Progenitor cell of endocrine pancreas (in vitro differentiated cells): ENCODE measurements around the gene CACNA2D4. TPM values are rescaled to one million over a fixed set of nuclear protein-coding genes. Genes with fewer than 3 reads are reported as not detected.
A peak's percentile ranks its signal among the peaks of the same experiment; 100 is the strongest.
"Not testable (repeated sequence)": the region's sequence is repeated elsewhere in the genome, so short reads cannot be mapped to it uniquely, and the experiment has no call there.

Experiments used
- DNase-seq: peaks from one replicate; pipeline ENCODE4 v3.0.0; 2021; ENCODE audit warnings: low spot score; ENCODE audit not compliant: unreplicated experiment
- H3K27ac Mint-ChIP-seq: 2 replicates; pipeline ENCODE4 v1.8.0; 2021; ENCODE audit warnings: mild to moderate bottlenecking, moderate library complexity, mixed read lengths
- H3K27me3 Mint-ChIP-seq: 2 replicates; pipeline ENCODE4 v1.8.0; 2021; ENCODE audit warnings: mixed read lengths
- H3K36me3 Mint-ChIP-seq: 2 replicates; pipeline ENCODE4 v1.8.0; 2022; ENCODE audit warnings: mixed read lengths; ENCODE audit not compliant: insufficient read depth
- H3K4me1 Mint-ChIP-seq: 2 replicates; pipeline ENCODE4 v1.8.0; 2021; ENCODE audit warnings: low read depth, mixed read lengths
- H3K4me3 Mint-ChIP-seq: 2 replicates; pipeline ENCODE4 v1.8.0; 2021; ENCODE audit warnings: low read depth, mild to moderate bottlenecking, moderate library complexity, mixed read lengths
- H3K9me3 Mint-ChIP-seq: 2 replicates; pipeline ENCODE4 v1.8.0; 2021; ENCODE audit warnings: low read depth, mixed read lengths
- total RNA-seq: library from RNA; stranded (reverse); gene quantifications from 2 replicates; pipeline ENCODE4 v1.2.1, GENCODE V29; 2021
- TF ChIP-seq, protein P1 (sequence below): fragments of 200-600 bp; sonication (generic); IDR thresholded peaks from one replicate; pipeline ENCODE4 v1.5.0; 2021; ENCODE audit warnings: antibody characterized with exemption, mild to moderate bottlenecking; ENCODE audit not compliant: unreplicated experiment

Gene CACNA2D4
- total RNA-seq, 1 donor from 2014 or later: 0.34 TPM

DNA sequence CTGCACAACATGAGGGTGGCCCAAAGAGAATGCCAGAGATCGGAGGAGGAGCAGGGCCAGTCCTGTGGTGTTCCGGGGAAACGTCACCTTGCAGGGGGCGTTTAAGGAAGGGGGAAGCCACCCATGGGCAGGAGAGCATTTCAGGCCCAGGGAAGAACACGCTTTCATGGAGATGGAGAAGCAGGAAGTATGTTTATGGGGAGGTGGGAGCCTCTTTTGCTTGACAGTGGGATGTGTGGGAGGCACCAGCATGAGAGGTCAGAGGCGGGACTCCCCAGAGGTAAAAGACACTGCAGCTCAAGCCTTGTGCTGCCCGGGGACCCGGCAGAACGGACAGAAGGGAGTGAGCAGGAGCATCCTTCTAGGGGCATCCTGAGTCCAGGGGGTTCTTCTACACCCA lies 99.4 kb downstream of the CACNA2D4 start:
- DNase-seq: no peak
- Mint-ChIP-seq H3K27ac (no peak overlapping the region), H3K4me3 (no peak overlapping the region), H3K27me3 (peaks cover 64% of the 10 kb centered on the region), H3K36me3 (no peaks in the 10 kb centered on the region), H3K4me1 (peaks cover 16% of the 10 kb centered on the region), H3K9me3 (no peaks in the 10 kb centered on the region)
- TF ChIP-seq, protein P1, sequence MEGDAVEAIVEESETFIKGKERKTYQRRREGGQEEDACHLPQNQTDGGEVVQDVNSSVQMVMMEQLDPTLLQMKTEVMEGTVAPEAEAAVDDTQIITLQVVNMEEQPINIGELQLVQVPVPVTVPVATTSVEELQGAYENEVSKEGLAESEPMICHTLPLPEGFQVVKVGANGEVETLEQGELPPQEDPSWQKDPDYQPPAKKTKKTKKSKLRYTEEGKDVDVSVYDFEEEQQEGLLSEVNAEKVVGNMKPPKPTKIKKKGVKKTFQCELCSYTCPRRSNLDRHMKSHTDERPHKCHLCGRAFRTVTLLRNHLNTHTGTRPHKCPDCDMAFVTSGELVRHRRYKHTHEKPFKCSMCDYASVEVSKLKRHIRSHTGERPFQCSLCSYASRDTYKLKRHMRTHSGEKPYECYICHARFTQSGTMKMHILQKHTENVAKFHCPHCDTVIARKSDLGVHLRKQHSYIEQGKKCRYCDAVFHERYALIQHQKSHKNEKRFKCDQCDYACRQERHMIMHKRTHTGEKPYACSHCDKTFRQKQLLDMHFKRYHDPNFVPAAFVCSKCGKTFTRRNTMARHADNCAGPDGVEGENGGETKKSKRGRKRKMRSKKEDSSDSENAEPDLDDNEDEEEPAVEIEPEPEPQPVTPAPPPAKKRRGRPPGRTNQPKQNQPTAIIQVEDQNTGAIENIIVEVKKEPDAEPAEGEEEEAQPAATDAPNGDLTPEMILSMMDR: no peak

DNA sequence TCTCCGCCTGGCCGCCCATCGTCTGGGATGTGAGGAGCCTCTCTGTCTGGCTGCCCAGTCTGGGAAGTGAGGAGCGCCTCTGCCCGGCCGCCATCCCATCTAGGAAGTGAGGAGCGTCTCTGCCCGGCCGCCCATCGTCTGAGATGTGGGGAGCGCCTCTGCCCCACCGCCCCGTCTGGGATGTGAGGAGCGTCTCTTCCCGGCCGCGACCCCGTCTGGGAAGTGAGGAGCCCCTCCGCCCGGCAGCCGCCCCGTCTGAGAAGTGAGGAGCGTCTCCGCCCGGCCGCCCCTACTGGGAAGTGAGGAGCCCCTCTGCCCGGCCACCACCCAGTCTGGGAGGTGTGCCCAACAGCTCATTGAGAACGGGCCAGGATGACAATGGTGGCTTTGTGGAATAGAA lies 100.5 kb downstream of the CACNA2D4 start:
- not testable (repeated sequence) for H3K4me3 Mint-ChIP-seq, H3K36me3 Mint-ChIP-seq, DNase-seq, H3K27ac Mint-ChIP-seq, H3K9me3 Mint-ChIP-seq
- H3K27me3 Mint-ChIP-seq: peaks cover 61% of the 10 kb centered on the region
- H3K4me1 Mint-ChIP-seq: peaks cover 16% of the 10 kb centered on the region

DNA sequence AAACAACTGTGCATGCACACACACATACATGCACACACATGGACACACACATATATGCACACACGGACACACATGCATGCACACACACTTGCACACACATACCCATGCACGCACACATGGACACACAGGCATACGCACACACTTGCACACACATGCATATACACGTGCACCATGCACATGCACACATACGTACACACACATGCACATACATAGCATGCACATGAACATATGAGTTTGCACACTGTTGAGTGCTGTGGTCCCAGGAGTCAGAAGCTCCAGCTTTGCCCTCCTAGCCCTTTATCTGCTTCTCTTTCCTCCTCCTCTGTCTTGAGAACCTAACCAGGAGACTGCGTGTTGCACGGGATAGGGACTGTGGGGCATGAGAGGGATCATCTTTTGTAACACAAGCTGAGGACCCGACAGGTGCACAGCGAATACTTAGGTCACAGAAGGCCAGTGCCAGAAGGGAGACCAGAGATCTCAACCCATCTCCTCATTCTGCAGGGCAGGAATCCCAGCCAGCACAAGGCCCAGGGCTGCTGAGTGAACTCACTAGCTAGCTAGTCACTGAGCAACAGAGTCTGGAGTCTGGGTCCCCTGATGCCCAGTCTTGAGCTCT lies 101.6 kb downstream of the CACNA2D4 start:
- Mint-ChIP-seq H3K27me3 (peaks cover 52% of the 10 kb centered on the region), H3K4me1 (peaks cover 16% of the 10 kb centered on the region), H3K27ac (peak overlapping the region; percentile 1), H3K4me3 (peak overlapping the region; percentile 0), H3K36me3 (no peaks in the 10 kb centered on the region), H3K9me3 (no peaks in the 10 kb centered on the region)
- TF ChIP-seq, protein P1: no peak
- DNase-seq: no peak

DNA sequence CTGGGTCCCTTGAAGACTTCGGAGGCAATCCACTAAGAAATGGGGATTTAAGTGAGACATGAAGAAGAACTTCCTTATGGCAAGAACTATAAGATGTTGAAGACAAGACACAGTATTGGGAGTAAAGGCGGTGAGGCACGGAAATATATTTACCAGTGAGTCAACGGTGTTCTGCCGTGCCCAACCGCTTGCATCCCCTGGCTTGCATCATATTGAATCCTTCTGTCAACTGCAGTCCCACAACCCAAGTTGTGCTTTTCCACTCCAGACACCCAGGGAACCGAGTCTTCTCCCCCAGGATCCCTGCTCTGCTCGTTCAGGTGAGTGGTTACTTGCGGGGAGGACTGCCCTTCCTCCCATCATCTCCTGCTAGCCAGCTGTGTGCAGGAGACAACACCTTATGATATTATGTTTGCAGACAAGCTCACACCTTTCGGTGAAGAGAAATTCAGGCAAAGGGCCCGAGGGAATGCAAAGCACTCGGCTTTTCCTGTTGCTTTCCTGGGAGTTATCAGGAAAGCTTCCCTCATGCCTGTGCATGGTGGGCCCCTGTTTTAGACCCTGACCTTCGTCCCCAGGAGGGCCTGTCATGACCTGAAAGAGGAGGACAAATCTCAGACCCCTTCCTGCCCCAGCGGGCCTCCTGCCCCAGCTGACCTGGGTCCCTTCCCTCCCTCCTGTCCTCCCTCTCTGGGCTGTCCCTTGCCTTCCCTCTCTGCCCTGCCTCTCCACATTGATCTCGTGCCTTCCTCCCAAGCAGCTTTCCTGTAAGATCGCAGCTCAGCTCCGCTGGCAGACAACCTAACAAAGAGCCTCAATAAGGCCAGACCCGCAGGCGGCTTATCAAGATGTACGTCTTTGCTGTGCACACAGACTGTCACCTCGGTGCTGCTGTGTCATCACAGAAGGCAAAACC lies 102.4 kb downstream of the CACNA2D4 start:
- no peaks in the 10 kb centered on the region for H3K9me3 Mint-ChIP-seq
- H3K27me3 Mint-ChIP-seq: peaks cover 44% of the 10 kb centered on the region
- TF ChIP-seq, protein P1: no peak
- peaks cover 16% of the 10 kb centered on the region for H3K4me1 Mint-ChIP-seq
- peak overlapping the region; percentile 1 for H3K27ac Mint-ChIP-seq
- no peaks in the 10 kb centered on the region for H3K36me3 Mint-ChIP-seq
- H3K4me3 Mint-ChIP-seq: peak overlapping the region; percentile 0
- no peak for DNase-seq

DNA sequence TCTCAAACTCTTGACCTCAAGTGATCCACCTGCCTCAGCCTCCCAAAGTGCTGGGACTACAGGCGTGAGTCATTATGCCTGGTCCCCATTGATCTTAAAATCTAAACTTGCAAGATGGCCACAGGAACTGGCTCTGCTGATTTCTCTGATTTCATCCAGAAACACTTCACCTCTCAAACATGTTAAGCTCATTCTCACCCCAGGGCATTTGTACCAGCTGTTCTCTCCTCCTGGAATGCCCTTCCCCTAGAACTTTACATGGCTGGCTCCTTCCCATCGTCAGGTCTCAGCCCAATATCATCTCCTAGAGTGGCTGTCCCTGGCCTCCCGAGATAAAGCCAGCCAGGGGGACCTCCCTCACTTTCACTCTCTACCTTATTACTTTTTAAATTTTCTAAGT lies 103.3 kb downstream of the CACNA2D4 start:
- TF ChIP-seq, protein P1: no peak
- H3K9me3 Mint-ChIP-seq: no peaks in the 10 kb centered on the region

More for the DNA sequence above, 103.3 kb downstream of the CACNA2D4 start:
- Mint-ChIP-seq H3K4me1 (peaks cover 16% of the 10 kb centered on the region), H3K27me3 (peaks cover 35% of the 10 kb centered on the region), H3K36me3 (no peaks in the 10 kb centered on the region), H3K27ac (no peak overlapping the region), H3K4me3 (no peak overlapping the region)
- no peak for DNase-seq
